Astrocyte (in vitro differentiated cells and primary cell): ENCODE data around the gene AQP2. TPM values are rescaled to one million over a fixed set of nuclear protein-coding genes. Genes with fewer than 3 reads are reported as not detected.

Experiments used
- DNase-seq: peaks from one replicate; pipeline ENCODE4 v3.0.0-alpha.2; 2010; ENCODE audit warnings: low read depth
- FAIRE-seq: peaks from 2 replicates; lab custom pipeline; 2011; peaks lifted over from hg19 to GRCh38; lab: Jason Lieb, UNC
- H2AFZ ChIP-seq: 2 replicates; pipeline ENCODE4 v1.6.0; 2012; ENCODE audit warnings: low read depth, low read length, inconsistent platforms
- H3K27ac ChIP-seq: 2 replicates; pipeline ENCODE4 v1.5.1; 2011; ENCODE audit warnings: low read depth, low read length, inconsistent platforms
- H3K27me3 ChIP-seq: 2 replicates; pipeline ENCODE4 v1.6.0; 2011; ENCODE audit warnings: low read length, inconsistent platforms; ENCODE audit not compliant: insufficient read depth
- H3K36me3 ChIP-seq: 2 replicates; pipeline ENCODE4 v1.5.1; 2011; ENCODE audit warnings: low read length, inconsistent platforms; ENCODE audit not compliant: insufficient read depth
- H3K4me1 ChIP-seq: 2 replicates; pipeline ENCODE4 v1.5.1; 2011; ENCODE audit warnings: low read length, inconsistent platforms; ENCODE audit not compliant: insufficient read depth
- H3K4me2 ChIP-seq: 2 replicates; pipeline ENCODE4 v1.6.0; 2012; ENCODE audit warnings: low read length, inconsistent platforms
- H3K4me3 ChIP-seq: 2 replicates; pipeline ENCODE4 v1.5.1; 2011; ENCODE audit warnings: low read depth, mild to moderate bottlenecking, low read length, inconsistent platforms; ENCODE audit not compliant: insufficient read depth
- H3K79me2 ChIP-seq: 2 replicates; pipeline ENCODE4 v1.6.0; 2012; ENCODE audit warnings: mild to moderate bottlenecking, low read length, inconsistent platforms; ENCODE audit not compliant: insufficient read depth
- H3K9ac ChIP-seq: 2 replicates; pipeline ENCODE4 v1.6.0; 2012; ENCODE audit warnings: mild to moderate bottlenecking, low read length, inconsistent platforms
- H3K9me3 ChIP-seq: 2 replicates; pipeline ENCODE4 v1.5.1; 2012; ENCODE audit warnings: low read depth, mild to moderate bottlenecking, low read length, inconsistent platforms; ENCODE audit not compliant: insufficient read depth
- H4K20me1 ChIP-seq: 2 replicates; pipeline ENCODE4 v1.6.0; 2012; ENCODE audit warnings: low read length, inconsistent platforms; ENCODE audit not compliant: insufficient read depth
- H3K27ac Mint-ChIP-seq: one replicate; pipeline ENCODE4 v1.8.0; 2021; ENCODE audit warnings: mild to moderate bottlenecking, mixed read lengths; ENCODE audit not compliant: unreplicated experiment
- H3K27me3 Mint-ChIP-seq: one replicate; pipeline ENCODE4 v1.8.0; 2021; ENCODE audit warnings: low read depth, mixed read lengths; ENCODE audit not compliant: unreplicated experiment
- H3K36me3 Mint-ChIP-seq: one replicate; pipeline ENCODE4 v1.8.0; 2021; ENCODE audit warnings: low read depth, mixed read lengths; ENCODE audit not compliant: unreplicated experiment
- H3K4me1 Mint-ChIP-seq: one replicate; pipeline ENCODE4 v1.8.0; 2021; ENCODE audit warnings: low read depth, mixed read lengths; ENCODE audit not compliant: unreplicated experiment
- H3K4me3 Mint-ChIP-seq: one replicate; pipeline ENCODE4 v1.8.0; 2021; ENCODE audit warnings: mild to moderate bottlenecking, moderate library complexity, mixed read lengths; ENCODE audit not compliant: unreplicated experiment
- H3K9me3 Mint-ChIP-seq: one replicate; pipeline ENCODE4 v1.8.0; 2021; ENCODE audit warnings: mild to moderate bottlenecking, mixed read lengths; ENCODE audit not compliant: unreplicated experiment
- CTCF ChIP-seq: IDR thresholded peaks from 2 replicates; pipeline ENCODE4 v1.5.1; 2011; ENCODE audit warnings: low read depth, mild to moderate bottlenecking, inconsistent platforms, low read length, moderate library complexity; ENCODE audit not compliant: insufficient read depth
- EZH2 ChIP-seq: IDR thresholded peaks from 2 replicates; pipeline ENCODE4 v1.6.1; 2012; ENCODE audit warnings: mild to moderate bottlenecking, low read length, inconsistent platforms; ENCODE audit not compliant: insufficient read depth
- total RNA-seq: library from RNA; stranded (reverse); gene quantifications from 2 replicates; pipeline ENCODE4 v1.2.1, GENCODE V29; 2021

Gene AQP2
- total RNA-seq, 1 donor from 2014 or later = not detected

- TF ChIP-seq CTCF = no peak
- TF ChIP-seq EZH2 = no peak
- Mint-ChIP-seq H3K27ac (peak overlapping the region; percentile 9), H3K4me3 (no peak overlapping the region), H3K9me3 (peaks cover 3% of the 10 kb centered on the region), H3K4me1 (peaks cover 13% of the 10 kb centered on the region), H3K27me3 (peaks cover 46% of the 10 kb centered on the region), H3K36me3 (no peaks in the 10 kb centered on the region)
- FAIRE-seq (no peak), DNase-seq (no peak)
- Histone ChIP-seq H3K27ac (no peak overlapping the region), H3K4me1 (peaks cover 14% of the 10 kb centered on the region), H3K9me3 (no peaks in the 10 kb centered on the region), H3K4me2 (no peak overlapping the region), H3K36me3 (no peaks in the 10 kb centered on the region), H4K20me1 (no peaks in the 10 kb centered on the region), H3K27me3 (no peaks in the 10 kb centered on the region), H3K4me3 (no peak overlapping the region), H3K9ac (no peak overlapping the region), H2AFZ (no peak overlapping the region), H3K79me2 (no peaks in the 10 kb centered on the region)
These were observed 44.7 kb upstream of the AQP2 start for GRCh38 chr12:49905718-49906314.

GRCh38 chr12:49907352-49907751 lies 43.2 kb upstream of the AQP2 start:
- no peak for FAIRE-seq
- Mint-ChIP-seq H3K27me3 (peaks cover 37% of the 10 kb centered on the region), H3K4me3 (no peak overlapping the region), H3K36me3 (no peaks in the 10 kb centered on the region), H3K4me1 (peaks cover 11% of the 10 kb centered on the region), H3K9me3 (peaks cover 3% of the 10 kb centered on the region), H3K27ac (no peak overlapping the region)
- no peak overlapping the region for H3K4me3 ChIP-seq
- H3K4me1 ChIP-seq = peaks cover 14% of the 10 kb centered on the region
- no peaks in the 10 kb centered on the region for H3K9me3 ChIP-seq
- TF ChIP-seq CTCF (no peak), EZH2 (no peak)
- no peak overlapping the region for H2AFZ ChIP-seq
- no peak overlapping the region for H3K4me2 ChIP-seq
- DNase-seq = no peak
- no peak overlapping the region for H3K27ac ChIP-seq
- no peaks in the 10 kb centered on the region for H4K20me1 ChIP-seq
- no peaks in the 10 kb centered on the region for H3K27me3 ChIP-seq
- H3K9ac ChIP-seq = no peak overlapping the region
- H3K36me3 ChIP-seq = no peaks in the 10 kb centered on the region
- no peaks in the 10 kb centered on the region for H3K79me2 ChIP-seq

GRCh38 chr12:49909356-49909755 lies 41.2 kb upstream of the AQP2 start:
- H3K27ac Mint-ChIP-seq = no peak overlapping the region
- H4K20me1 ChIP-seq = no peaks in the 10 kb centered on the region
- no peak overlapping the region for H3K9ac ChIP-seq
- no peak overlapping the region for H3K4me3 Mint-ChIP-seq
- peaks cover 37% of the 10 kb centered on the region for H3K27me3 Mint-ChIP-seq
- no peaks in the 10 kb centered on the region for H3K36me3 ChIP-seq
- H2AFZ ChIP-seq = peak overlapping the region; percentile 84
- no peaks in the 10 kb centered on the region for H3K79me2 ChIP-seq
- no peaks in the 10 kb centered on the region for H3K36me3 Mint-ChIP-seq
- peaks cover 9% of the 10 kb centered on the region for H3K4me1 ChIP-seq
- FAIRE-seq (no peak), DNase-seq (no peak)
- TF ChIP-seq CTCF (no peak), EZH2 (no peak)
- no peak overlapping the region for H3K27ac ChIP-seq
- H3K4me3 ChIP-seq = no peak overlapping the region
- no peaks in the 10 kb centered on the region for H3K27me3 ChIP-seq
- no peaks in the 10 kb centered on the region for H3K9me3 ChIP-seq
- H3K9me3 Mint-ChIP-seq = peaks cover 3% of the 10 kb centered on the region
- peaks cover 11% of the 10 kb centered on the region for H3K4me1 Mint-ChIP-seq
- H3K4me2 ChIP-seq = peak overlapping the region; percentile 35
